ENCODE data around the gene STX2.

DNA sequence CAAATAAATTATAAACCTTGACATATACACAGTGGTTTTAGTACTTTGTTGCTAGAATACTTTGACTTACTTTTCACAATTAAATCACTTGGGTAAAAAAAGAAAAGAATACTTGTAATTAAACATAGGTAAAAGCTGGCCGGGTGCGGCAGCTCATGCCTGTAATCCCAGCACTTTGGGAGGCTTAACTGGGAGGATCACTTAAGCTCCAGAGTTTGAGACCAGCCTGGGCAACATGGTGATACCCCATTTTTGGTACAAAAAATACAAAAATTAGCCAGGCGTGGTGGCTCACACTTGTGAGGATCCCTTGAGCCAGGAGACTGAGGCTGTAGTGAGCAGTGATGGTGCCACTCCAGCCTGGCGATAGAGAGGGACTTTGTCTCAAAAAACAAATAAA lies 7.8 kb downstream of the STX2 start:
- TF ChIP-seq, protein P1, sequence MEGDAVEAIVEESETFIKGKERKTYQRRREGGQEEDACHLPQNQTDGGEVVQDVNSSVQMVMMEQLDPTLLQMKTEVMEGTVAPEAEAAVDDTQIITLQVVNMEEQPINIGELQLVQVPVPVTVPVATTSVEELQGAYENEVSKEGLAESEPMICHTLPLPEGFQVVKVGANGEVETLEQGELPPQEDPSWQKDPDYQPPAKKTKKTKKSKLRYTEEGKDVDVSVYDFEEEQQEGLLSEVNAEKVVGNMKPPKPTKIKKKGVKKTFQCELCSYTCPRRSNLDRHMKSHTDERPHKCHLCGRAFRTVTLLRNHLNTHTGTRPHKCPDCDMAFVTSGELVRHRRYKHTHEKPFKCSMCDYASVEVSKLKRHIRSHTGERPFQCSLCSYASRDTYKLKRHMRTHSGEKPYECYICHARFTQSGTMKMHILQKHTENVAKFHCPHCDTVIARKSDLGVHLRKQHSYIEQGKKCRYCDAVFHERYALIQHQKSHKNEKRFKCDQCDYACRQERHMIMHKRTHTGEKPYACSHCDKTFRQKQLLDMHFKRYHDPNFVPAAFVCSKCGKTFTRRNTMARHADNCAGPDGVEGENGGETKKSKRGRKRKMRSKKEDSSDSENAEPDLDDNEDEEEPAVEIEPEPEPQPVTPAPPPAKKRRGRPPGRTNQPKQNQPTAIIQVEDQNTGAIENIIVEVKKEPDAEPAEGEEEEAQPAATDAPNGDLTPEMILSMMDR (IDR thresholded peaks at IDR 0.05; ENCODE audit: insufficient read depth, low read length, poor library complexity, severe bottlenecking), result no peak
- no peak for TF ChIP-seq EZH2phosphoT487 (conservative IDR thresholded peaks at IDR 0.05; ENCODE audit: low read length)

Data from SU-DHL-6 (cell line).